ENCODE data around the gene SZT2. TPM values are rescaled to one million over a fixed set of nuclear protein-coding genes. Genes with fewer than 3 reads are reported as not detected.
"Not testable (repeated sequence)": the region's sequence is repeated elsewhere in the genome, so short reads cannot be mapped to it uniquely, and the experiment has no call there.

Gene SZT2
- total RNA-seq, 1 donor from 2014 or later = 24.8 TPM

- Histone ChIP-seq H3K27me3 (ENCODE audit: low read depth) (no peaks in the 10 kb centered on the region), H3K4me1 (peaks cover 21% of the 10 kb centered on the region), H3K27ac (replicated peaks) (no peak overlapping the region), H3K9me3 (replicated peaks) (no peaks in the 10 kb centered on the region), H3K4me3 (no peak overlapping the region), H3K36me3 (peaks cover 63% of the 10 kb centered on the region)
- intact Hi-C loops (cut with micrococcal nuclease) = no loop called here
- TF ChIP-seq, protein P1, sequence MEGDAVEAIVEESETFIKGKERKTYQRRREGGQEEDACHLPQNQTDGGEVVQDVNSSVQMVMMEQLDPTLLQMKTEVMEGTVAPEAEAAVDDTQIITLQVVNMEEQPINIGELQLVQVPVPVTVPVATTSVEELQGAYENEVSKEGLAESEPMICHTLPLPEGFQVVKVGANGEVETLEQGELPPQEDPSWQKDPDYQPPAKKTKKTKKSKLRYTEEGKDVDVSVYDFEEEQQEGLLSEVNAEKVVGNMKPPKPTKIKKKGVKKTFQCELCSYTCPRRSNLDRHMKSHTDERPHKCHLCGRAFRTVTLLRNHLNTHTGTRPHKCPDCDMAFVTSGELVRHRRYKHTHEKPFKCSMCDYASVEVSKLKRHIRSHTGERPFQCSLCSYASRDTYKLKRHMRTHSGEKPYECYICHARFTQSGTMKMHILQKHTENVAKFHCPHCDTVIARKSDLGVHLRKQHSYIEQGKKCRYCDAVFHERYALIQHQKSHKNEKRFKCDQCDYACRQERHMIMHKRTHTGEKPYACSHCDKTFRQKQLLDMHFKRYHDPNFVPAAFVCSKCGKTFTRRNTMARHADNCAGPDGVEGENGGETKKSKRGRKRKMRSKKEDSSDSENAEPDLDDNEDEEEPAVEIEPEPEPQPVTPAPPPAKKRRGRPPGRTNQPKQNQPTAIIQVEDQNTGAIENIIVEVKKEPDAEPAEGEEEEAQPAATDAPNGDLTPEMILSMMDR (IDR thresholded peaks at IDR 0.05; ENCODE audit: borderline replicate concordance) = no peak
- DNase-seq = no peak
Observed at GRCh38 chr1:43404353-43404752, 14.7 kb downstream of the SZT2 start.

- Histone ChIP-seq H3K27me3 (ENCODE audit: low read depth) (no peaks in the 10 kb centered on the region), H3K36me3 (peaks cover 72% of the 10 kb centered on the region), H3K27ac (replicated peaks) (peak overlapping the region; percentile 4), H3K4me1 (peaks cover 21% of the 10 kb centered on the region), H3K4me3 (no peak overlapping the region), H3K9me3 (replicated peaks) (no peaks in the 10 kb centered on the region)
- intact Hi-C loops (cut with micrococcal nuclease) = no loop called here
- TF ChIP-seq, protein P1 (IDR thresholded peaks at IDR 0.05; ENCODE audit: borderline replicate concordance) = no peak
- no peak for DNase-seq
Observed at GRCh38 chr1:43405219-43405875, 15.6 kb downstream of the SZT2 start.

- Histone ChIP-seq H3K9me3 (replicated peaks) (no peaks in the 10 kb centered on the region), H3K27me3 (ENCODE audit: low read depth) (no peaks in the 10 kb centered on the region), H3K4me3 (no peak overlapping the region), H3K36me3 (peaks cover 73% of the 10 kb centered on the region), H3K4me1 (peaks cover 21% of the 10 kb centered on the region), H3K27ac (replicated peaks) (peak overlapping the region; percentile 4)
- DNase-seq = no peak
- intact Hi-C loops (cut with micrococcal nuclease) = no loop called here
- TF ChIP-seq, protein P1 (IDR thresholded peaks at IDR 0.05; ENCODE audit: borderline replicate concordance) = no peak
Observed at GRCh38 chr1:43405876-43406234, 16.2 kb downstream of the SZT2 start.

- peaks cover 6% of the 10 kb centered on the region for H3K4me1 ChIP-seq
- DNase-seq = no peak
- H3K4me3 ChIP-seq = no peak overlapping the region
- intact Hi-C loops (cut with micrococcal nuclease) = no loop called here
- H3K36me3 ChIP-seq = peaks cover 66% of the 10 kb centered on the region
- no peaks in the 10 kb centered on the region for H3K27me3 ChIP-seq (ENCODE audit: low read depth)
- TF ChIP-seq, protein P1 (IDR thresholded peaks at IDR 0.05; ENCODE audit: borderline replicate concordance) = no peak
- no peak overlapping the region for H3K27ac ChIP-seq (replicated peaks)
- H3K9me3 ChIP-seq (replicated peaks) = no peaks in the 10 kb centered on the region
Observed at GRCh38 chr1:43410571-43410970, 20.9 kb downstream of the SZT2 start.

DNA sequence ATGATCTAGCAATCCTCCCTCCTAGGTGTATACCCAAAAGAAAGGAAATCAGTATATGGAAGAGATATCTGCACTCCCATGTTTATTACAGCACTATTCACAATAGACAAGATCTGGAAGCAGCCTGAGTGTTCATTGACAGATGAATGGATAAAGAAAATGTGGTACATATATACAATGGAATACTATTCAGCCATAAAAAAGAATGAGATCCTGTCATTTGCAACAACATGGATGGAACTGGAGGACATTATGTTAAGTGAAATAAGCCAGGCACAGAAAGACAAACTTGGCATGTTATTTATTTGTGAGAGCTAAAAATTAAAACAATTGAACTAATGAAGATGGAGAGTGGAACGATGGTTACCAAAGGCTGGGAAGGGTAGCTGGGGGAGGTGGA, 23.7 kb downstream of the SZT2 start:
- H3K27ac ChIP-seq (replicated peaks); intact Hi-C loops (cut with micrococcal nuclease); DNase-seq; H3K4me3 ChIP-seq; H3K27me3 ChIP-seq (ENCODE audit: low read depth); H3K9me3 ChIP-seq (replicated peaks): not testable (repeated sequence)
- Histone ChIP-seq H3K36me3 (peaks cover 67% of the 10 kb centered on the region), H3K4me1 (peaks cover 12% of the 10 kb centered on the region)

DNA sequence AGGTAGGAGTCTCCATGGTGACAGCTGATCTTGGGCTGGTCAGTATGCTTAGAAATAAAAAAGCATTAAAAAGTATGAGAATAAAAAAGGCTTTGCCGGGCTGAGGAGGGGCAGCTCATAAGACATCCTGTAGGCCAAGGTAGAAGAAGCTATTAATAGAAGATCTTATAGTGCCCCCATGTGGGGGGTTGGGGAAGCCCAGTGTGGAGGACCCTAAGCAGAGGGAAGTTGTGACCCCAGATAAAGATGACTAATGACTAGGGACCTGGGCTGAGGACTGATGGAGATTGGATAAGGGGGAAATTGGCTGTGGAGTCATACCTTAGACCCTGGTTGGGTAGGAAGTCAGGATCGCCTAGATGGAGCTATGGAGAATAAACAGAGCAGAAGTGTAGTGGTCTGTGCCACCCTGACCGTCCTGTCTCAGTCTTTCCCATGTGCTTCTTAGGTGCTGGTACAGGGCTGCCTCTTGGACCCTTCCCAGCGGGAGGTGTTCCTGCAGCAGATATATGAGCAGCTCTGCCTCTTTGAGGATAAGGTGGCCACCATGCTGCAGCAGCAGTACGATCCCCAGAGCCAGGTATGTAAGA, 25.0 kb downstream of the SZT2 start:
- Histone ChIP-seq H3K4me3 (no peak overlapping the region), H3K27ac (replicated peaks) (no peak overlapping the region), H3K36me3 (peaks cover 67% of the 10 kb centered on the region), H3K4me1 (peaks cover 12% of the 10 kb centered on the region), H3K27me3 (ENCODE audit: low read depth) (no peaks in the 10 kb centered on the region), H3K9me3 (replicated peaks) (no peaks in the 10 kb centered on the region)
- DNase-seq = peak; percentile 38
- intact Hi-C loops (cut with micrococcal nuclease) = loop anchor here (2.0 kb wide), 1 partner anchor 188 kb away; no protein-coding TSS in a partner anchor
- TF ChIP-seq, protein P1 (IDR thresholded peaks at IDR 0.05; ENCODE audit: borderline replicate concordance) = peak; percentile 74

Measured in left ventricle myocardium inferior (tissue), 1 donor.